ENCODE data around the gene SLC9A2. TPM values are rescaled to one million over a fixed set of nuclear protein-coding genes. Genes with fewer than 3 reads are reported as not detected.

SLC9A2 gene
- total RNA-seq, result not detected
- polyA plus RNA-seq, result not detected

- peaks cover 12% of the 10 kb centered on the region for H3K27me3 ChIP-seq (ENCODE audit: insufficient read depth, low read length)
- ChIA-PET POLR2A (ENCODE audit: partially characterized antibody) (no interaction called here), CTCF (ENCODE audit: partially characterized antibody) (no interaction called here)
- H3K27ac ChIP-seq (ENCODE audit: low read depth, low read length), result no peak within 1 kb of the TSS
- intact Hi-C loops (cut with micrococcal nuclease), result no loop called here
- peaks cover 43 to 50% of the 10 kb centered on the region in 2 donors for H3K27me3 Mint-ChIP-seq
- H3K9me3 ChIP-seq (ENCODE audit: control insufficient read depth in 1 of 2, low read length in 2 of 2), result no peaks in the 10 kb centered on the region
- H3K4me3 ChIP-seq (ENCODE audit: low read length in 2 of 2), result peak within 1 kb of the TSS in 1 of 2 donors; percentile 30
- H3K4me1 ChIP-seq (ENCODE audit: insufficient read depth, low read length), result peaks cover 7% of the 10 kb centered on the region
- H3K36me3 ChIP-seq (ENCODE audit: insufficient read depth, low read length), result no peaks in the 10 kb centered on the region
- peak within 1 kb of the TSS; percentile 45 to 93 (median 77) for H3K4me3 Mint-ChIP-seq
- H3K27ac Mint-ChIP-seq, result no peak within 1 kb of the TSS
- H3K36me3 Mint-ChIP-seq, result no peaks in the 10 kb centered on the region
- H3K9me3 Mint-ChIP-seq, result no peaks in the 10 kb centered on the region
- H3K4me1 Mint-ChIP-seq, result peaks cover 6 to 11% (median 8%) of the 10 kb centered on the region in 4 donors
- no peak for DNase-seq
These were observed at the start of gene SLC9A2 for GRCh38 chr2:102619414-102620319. TSS of gene SLC9A2 (plus strand) at chr2:102619553. CDS start at chr2:102619849, 296 bp downstream.

GRCh38 chr2:102575888-102576287 is 43.5 kb upstream of the SLC9A2 start:
- Histone ChIP-seq H3K27ac (ENCODE audit: low read depth, low read length) (no peak overlapping the region), H3K9me3 (ENCODE audit: control insufficient read depth in 1 of 2, low read length in 2 of 2) (no peaks in the 10 kb centered on the region), H3K4me3 (ENCODE audit: low read length in 2 of 2) (no peak overlapping the region), H3K36me3 (ENCODE audit: insufficient read depth, low read length) (no peaks in the 10 kb centered on the region), H3K4me1 (ENCODE audit: insufficient read depth, low read length) (no peaks in the 10 kb centered on the region), H3K27me3 (ENCODE audit: insufficient read depth, low read length) (no peaks in the 10 kb centered on the region)
- no peak for DNase-seq
- H3K4me3 Mint-ChIP-seq, result no peak overlapping the region
- H3K27me3 Mint-ChIP-seq, result peaks cover 4 to 9% of the 10 kb centered on the region in 2 donors
- H3K36me3 Mint-ChIP-seq, result peaks cover 0 to 3% of the 10 kb centered on the region in 2 donors
- intact Hi-C loops (cut with micrococcal nuclease), result no loop called here
- no peaks in the 10 kb centered on the region for H3K4me1 Mint-ChIP-seq
- ChIA-PET CTCF (ENCODE audit: partially characterized antibody) (no interaction called here), POLR2A (ENCODE audit: partially characterized antibody) (no interaction called here)
- peaks cover 0 to 39% (median 20%) of the 10 kb centered on the region in 8 donors for H3K9me3 Mint-ChIP-seq
- H3K27ac Mint-ChIP-seq, result no peak overlapping the region

GRCh38 chr2:102578376-102578775 is 41.0 kb upstream of the SLC9A2 start:
- no peak for DNase-seq
- Histone ChIP-seq H3K4me1 (ENCODE audit: insufficient read depth, low read length) (no peaks in the 10 kb centered on the region), H3K27ac (ENCODE audit: low read depth, low read length) (no peak overlapping the region), H3K36me3 (ENCODE audit: insufficient read depth, low read length) (no peaks in the 10 kb centered on the region), H3K9me3 (ENCODE audit: control insufficient read depth in 1 of 2, low read length in 2 of 2) (no peaks in the 10 kb centered on the region), H3K4me3 (ENCODE audit: low read length in 2 of 2) (no peak overlapping the region), H3K27me3 (ENCODE audit: insufficient read depth, low read length) (no peaks in the 10 kb centered on the region)
- Mint-ChIP-seq H3K4me1 (peaks cover 4 to 6% (median 5%) of the 10 kb centered on the region in 4 donors), H3K27me3 (peaks cover 8 to 14% of the 10 kb centered on the region in 2 donors), H3K9me3 (peaks cover 0 to 36% (median 20%) of the 10 kb centered on the region in 8 donors), H3K27ac (no peak overlapping the region), H3K36me3 (peaks cover 3% of the 10 kb centered on the region in 2 donors), H3K4me3 (no peak overlapping the region)
- intact Hi-C loops (cut with micrococcal nuclease), result no loop called here
- POLR2A ChIA-PET (ENCODE audit: partially characterized antibody), result no interaction called here
- CTCF ChIA-PET (ENCODE audit: partially characterized antibody), result no interaction called here

- intact Hi-C loops (cut with micrococcal nuclease), result no loop called here
- H3K4me1 Mint-ChIP-seq, result peaks cover 4 to 8% (median 5%) of the 10 kb centered on the region in 4 donors
- peaks cover 0 to 3% of the 10 kb centered on the region in 2 donors for H3K36me3 Mint-ChIP-seq
- no peaks in the 10 kb centered on the region for H3K36me3 ChIP-seq (ENCODE audit: insufficient read depth, low read length)
- no peak for DNase-seq
- peak overlapping the region in 4 of 8 donors; percentile 11 to 55 (median 46) for H3K4me3 Mint-ChIP-seq
- H3K4me3 ChIP-seq (ENCODE audit: low read length in 2 of 2), result no peak overlapping the region
- peaks cover 0 to 21% (median 10%) of the 10 kb centered on the region in 8 donors for H3K9me3 Mint-ChIP-seq
- H3K27ac Mint-ChIP-seq, result no peak overlapping the region
- no peaks in the 10 kb centered on the region for H3K9me3 ChIP-seq (ENCODE audit: control insufficient read depth in 1 of 2, low read length in 2 of 2)
- POLR2A ChIA-PET (ENCODE audit: partially characterized antibody), result no interaction called here
- peaks cover 10 to 20% of the 10 kb centered on the region in 2 donors for H3K27me3 Mint-ChIP-seq
- no peaks in the 10 kb centered on the region for H3K27me3 ChIP-seq (ENCODE audit: insufficient read depth, low read length)
- CTCF ChIA-PET (ENCODE audit: partially characterized antibody), result no interaction called here
- no peak overlapping the region for H3K27ac ChIP-seq (ENCODE audit: low read depth, low read length)
- no peaks in the 10 kb centered on the region for H3K4me1 ChIP-seq (ENCODE audit: insufficient read depth, low read length)
These were observed 37.4 kb upstream of the SLC9A2 start for GRCh38 chr2:102581911-102582310.

- Histone ChIP-seq H3K4me3 (ENCODE audit: low read length in 2 of 2) (no peak overlapping the region), H3K4me1 (ENCODE audit: insufficient read depth, low read length) (no peaks in the 10 kb centered on the region), H3K27ac (ENCODE audit: low read depth, low read length) (no peak overlapping the region), H3K36me3 (ENCODE audit: insufficient read depth, low read length) (no peaks in the 10 kb centered on the region), H3K9me3 (ENCODE audit: control insufficient read depth in 1 of 2, low read length in 2 of 2) (no peaks in the 10 kb centered on the region), H3K27me3 (ENCODE audit: insufficient read depth, low read length) (no peaks in the 10 kb centered on the region)
- DNase-seq, result no peak
- CTCF ChIA-PET (ENCODE audit: partially characterized antibody), result no interaction called here
- Mint-ChIP-seq H3K4me3 (peak overlapping the region in 1 of 8 donors; percentile 27), H3K9me3 (peaks cover 0 to 19% (median 8%) of the 10 kb centered on the region in 8 donors), H3K27me3 (peaks cover 10 to 19% of the 10 kb centered on the region in 2 donors), H3K36me3 (peaks cover 0 to 3% of the 10 kb centered on the region in 2 donors), H3K4me1 (peaks cover 4 to 8% (median 5%) of the 10 kb centered on the region in 4 donors), H3K27ac (no peak overlapping the region)
- intact Hi-C loops (cut with micrococcal nuclease), result no loop called here
- POLR2A ChIA-PET (ENCODE audit: partially characterized antibody), result no interaction called here
These were observed 36.5 kb upstream of the SLC9A2 start for GRCh38 chr2:102582845-102583244.

GRCh38 chr2:102585847-102586404 is 33.4 kb upstream of the SLC9A2 start:
- Histone ChIP-seq H3K4me1 (ENCODE audit: insufficient read depth, low read length) (no peaks in the 10 kb centered on the region), H3K27me3 (ENCODE audit: insufficient read depth, low read length) (no peaks in the 10 kb centered on the region), H3K9me3 (ENCODE audit: control insufficient read depth in 1 of 2, low read length in 2 of 2) (no peaks in the 10 kb centered on the region), H3K36me3 (ENCODE audit: insufficient read depth, low read length) (no peaks in the 10 kb centered on the region), H3K27ac (ENCODE audit: low read depth, low read length) (no peak overlapping the region), H3K4me3 (ENCODE audit: low read length in 2 of 2) (no peak overlapping the region)
- POLR2A ChIA-PET (ENCODE audit: partially characterized antibody), result no interaction called here
- DNase-seq, result no peak
- peaks cover 4 to 8% (median 5%) of the 10 kb centered on the region in 4 donors for H3K4me1 Mint-ChIP-seq
- H3K4me3 Mint-ChIP-seq, result no peak overlapping the region
- H3K36me3 Mint-ChIP-seq, result peaks cover 0 to 3% of the 10 kb centered on the region in 2 donors
- intact Hi-C loops (cut with micrococcal nuclease), result no loop called here
- CTCF ChIA-PET (ENCODE audit: partially characterized antibody), result no interaction called here
- H3K27me3 Mint-ChIP-seq, result peaks cover 12 to 22% of the 10 kb centered on the region in 2 donors
- H3K27ac Mint-ChIP-seq, result no peak overlapping the region
- H3K9me3 Mint-ChIP-seq, result peaks cover 0 to 4% (median 2%) of the 10 kb centered on the region in 8 donors

GRCh38 chr2:102588213-102588939 is 31.0 kb upstream of the SLC9A2 start:
- Histone ChIP-seq H3K36me3 (ENCODE audit: insufficient read depth, low read length) (no peaks in the 10 kb centered on the region), H3K27ac (ENCODE audit: low read depth, low read length) (no peak overlapping the region), H3K4me1 (ENCODE audit: insufficient read depth, low read length) (no peaks in the 10 kb centered on the region), H3K9me3 (ENCODE audit: control insufficient read depth in 1 of 2, low read length in 2 of 2) (no peaks in the 10 kb centered on the region), H3K4me3 (ENCODE audit: low read length in 2 of 2) (no peak overlapping the region), H3K27me3 (ENCODE audit: insufficient read depth, low read length) (no peaks in the 10 kb centered on the region)
- intact Hi-C loops (cut with micrococcal nuclease), result no loop called here
- Mint-ChIP-seq H3K27me3 (peaks cover 11 to 19% of the 10 kb centered on the region in 2 donors), H3K9me3 (peaks cover 0 to 2% (median 0%) of the 10 kb centered on the region in 8 donors), H3K4me3 (no peak overlapping the region), H3K27ac (no peak overlapping the region), H3K36me3 (no peaks in the 10 kb centered on the region), H3K4me1 (peaks cover 0 to 4% (median 0%) of the 10 kb centered on the region in 4 donors)
- ChIA-PET POLR2A (ENCODE audit: partially characterized antibody) (no interaction called here), CTCF (ENCODE audit: partially characterized antibody) (no interaction called here)
- DNase-seq, result no peak
